ES-I3 (cell line): ENCODE results near the gene PLEKHB2.
"Not testable (repeated sequence)": the region's sequence is repeated elsewhere in the genome, so short reads cannot be mapped to it uniquely, and the experiment has no call there.

Source experiments
- H3K36me3 ChIP-seq: 2 replicates; pipeline ENCODE4 v1.6.1; 2013; ENCODE audit warnings: mild to moderate bottlenecking, low read length, control low read depth, moderate library complexity; ENCODE audit not compliant: insufficient read depth
- H3K4me1 ChIP-seq: 2 replicates; pipeline ENCODE4 v1.6.1; 2013; ENCODE audit warnings: mild to moderate bottlenecking, control low read depth, low read length; ENCODE audit not compliant: insufficient read depth
- H3K9ac ChIP-seq: 2 replicates; pipeline ENCODE4 v1.6.1; 2013; ENCODE audit warnings: low read depth, mild to moderate bottlenecking, low read length, moderate library complexity
- H3K9me3 ChIP-seq: 2 replicates; pipeline ENCODE4 v1.6.1; 2013; ENCODE audit warnings: mild to moderate bottlenecking, low read length, moderate library complexity; ENCODE audit not compliant: control insufficient read depth, insufficient read depth

Gene PLEKHB2

GRCh38 chr2:131077966-131078365 lies 27.2 kb upstream of the PLEKHB2 start:
- Histone ChIP-seq H3K9ac (no peak overlapping the region), H3K4me1 (no peaks in the 10 kb centered on the region), H3K9me3 (no peaks in the 10 kb centered on the region), H3K36me3 (peaks cover 35% of the 10 kb centered on the region)

- not testable (repeated sequence) for H3K4me1 ChIP-seq, H3K9ac ChIP-seq, H3K9me3 ChIP-seq
- H3K36me3 ChIP-seq, result peaks cover 25% of the 10 kb centered on the region
These were observed 25.2 kb upstream of the PLEKHB2 start for GRCh38 chr2:131079931-131080330.

GRCh38 chr2:131081190-131081589 lies 23.9 kb upstream of the PLEKHB2 start:
- Histone ChIP-seq H3K9ac (no peak overlapping the region), H3K9me3 (no peaks in the 10 kb centered on the region), H3K36me3 (peaks cover 26% of the 10 kb centered on the region), H3K4me1 (no peaks in the 10 kb centered on the region)

- no peaks in the 10 kb centered on the region for H3K4me1 ChIP-seq
- no peak overlapping the region for H3K9ac ChIP-seq
- H3K36me3 ChIP-seq, result peaks cover 30% of the 10 kb centered on the region
- H3K9me3 ChIP-seq, result no peaks in the 10 kb centered on the region
These were observed 19.5 kb upstream of the PLEKHB2 start for GRCh38 chr2:131085646-131086045.

- H3K9ac ChIP-seq, result peak overlapping the region; percentile 92
- no peaks in the 10 kb centered on the region for H3K4me1 ChIP-seq
- H3K9me3 ChIP-seq, result no peaks in the 10 kb centered on the region
These were observed 12.6 kb upstream of the PLEKHB2 start for GRCh38 chr2:131092458-131093005.

GRCh38 chr2:131093006-131093695 lies 12.0 kb upstream of the PLEKHB2 start, which contains the start of gene FAM168B:
TSS of gene FAM168B (minus strand) at chr2:131093460. CDS start at chr2:131082646, 10,814 bp downstream.
- Histone ChIP-seq H3K4me1 (no peaks in the 10 kb centered on the region), H3K9me3 (no peaks in the 10 kb centered on the region), H3K36me3 (peaks cover 8% of the 10 kb centered on the region; the same call in 1 of the 2 replicates), H3K9ac (peak within 1 kb of the TSS; percentile 92)

More at GRCh38 chr2:131092458-131093005, 12.6 kb upstream of the PLEKHB2 start:
- H3K36me3 ChIP-seq, result peaks cover 11% of the 10 kb centered on the region; the same call in 1 of the 2 replicates

- Histone ChIP-seq H3K9ac (peak overlapping the region; percentile 92), H3K36me3 (peaks cover 1% of the 10 kb centered on the region; the same call in 1 of the 2 replicates), H3K4me1 (no peaks in the 10 kb centered on the region), H3K9me3 (no peaks in the 10 kb centered on the region)
These were observed 11.3 kb upstream of the PLEKHB2 start for GRCh38 chr2:131093696-131094462.

- Histone ChIP-seq H3K4me1 (no peaks in the 10 kb centered on the region), H3K36me3 (no peaks in the 10 kb centered on the region), H3K9ac (peak overlapping the region; percentile 92; the same call in 1 of the 2 replicates), H3K9me3 (no peaks in the 10 kb centered on the region)
These were observed 10.5 kb upstream of the PLEKHB2 start for GRCh38 chr2:131094463-131095281.

- H3K9ac ChIP-seq, result no peak overlapping the region
- peaks cover 8% of the 10 kb centered on the region; the same call in 1 of the 2 replicates for H3K4me1 ChIP-seq
These were observed 2.0 kb upstream of the PLEKHB2 start for GRCh38 chr2:131103165-131103564.

GRCh38 chr2:131104487-131105155 lies 515 bp upstream of the PLEKHB2 start:
- Histone ChIP-seq H3K4me1 (peaks cover 8% of the 10 kb centered on the region; the same call in 1 of the 2 replicates), H3K36me3 (no peaks in the 10 kb centered on the region), H3K9ac (peak overlapping the region; percentile 89), H3K9me3 (no peaks in the 10 kb centered on the region)

More at GRCh38 chr2:131103165-131103564, 2.0 kb upstream of the PLEKHB2 start:
- H3K36me3 ChIP-seq, result no peaks in the 10 kb centered on the region
- no peaks in the 10 kb centered on the region for H3K9me3 ChIP-seq

GRCh38 chr2:131105950-131106801 lies 1.0 kb downstream of the PLEKHB2 start:
- H3K4me1 ChIP-seq, result peaks cover 8% of the 10 kb centered on the region; the same call in 1 of the 2 replicates
- H3K9ac ChIP-seq, result peak overlapping the region; percentile 89
- no peaks in the 10 kb centered on the region for H3K9me3 ChIP-seq
- H3K36me3 ChIP-seq, result no peaks in the 10 kb centered on the region

GRCh38 chr2:131112529-131112928 lies 7.4 kb downstream of the PLEKHB2 start:
- no peaks in the 10 kb centered on the region for H3K36me3 ChIP-seq
- peaks cover 10% of the 10 kb centered on the region; the same call in 1 of the 2 replicates for H3K4me1 ChIP-seq
- peaks cover 2% of the 10 kb centered on the region; the same call in 1 of the 2 replicates for H3K9me3 ChIP-seq
- no peak overlapping the region for H3K9ac ChIP-seq
